Uterus (tissue), 2 donors: ENCODE results near the gene EFHC2.

Experiments used
- CTCF ChIP-seq, 4 experiments: fragments of 200-600 bp in 2 of 4; fragments of 450-650 bp in 2 of 4; sonication (generic) in 2 of 4; IDR thresholded peaks; one replicate each; pipeline ENCODE4 v1.5.1; 2016 to 2019; ENCODE audit warnings: antibody characterized with exemption in 4 of 4, mild to moderate bottlenecking in 2 of 4, moderate library complexity in 1 of 4
- POLR2A ChIP-seq, 2 donors: fragments of 450-650 bp; IDR thresholded peaks; one replicate each; pipeline ENCODE4 v1.6.1; 2016; ENCODE audit warnings: antibody characterized with exemption in 2 of 2, mild to moderate bottlenecking in 1 of 2, moderate library complexity in 1 of 2

DNA sequence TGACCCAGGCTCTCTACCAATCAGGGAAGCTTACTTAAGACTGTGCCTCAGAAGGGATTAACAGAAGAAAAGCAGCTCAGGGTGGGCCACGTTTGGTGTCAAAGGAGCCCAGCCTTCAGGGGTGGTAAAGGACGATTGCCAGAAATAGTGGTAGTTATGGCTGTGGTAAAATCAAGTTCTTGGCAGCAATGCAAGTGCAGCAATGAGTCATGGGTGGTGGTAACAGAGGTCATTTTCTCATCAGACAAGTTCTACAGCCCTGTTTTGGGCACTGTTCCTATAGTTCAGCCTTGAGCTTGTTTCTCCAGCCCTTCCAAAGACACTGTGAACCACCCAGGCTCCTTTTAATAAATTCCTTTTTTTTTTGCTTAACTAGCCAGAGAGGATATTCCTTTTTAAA is 120.3 kb downstream of the EFHC2 start:
- TF ChIP-seq CTCF (IDR thresholded peaks at IDR 0.05): no peak
- no peak for TF ChIP-seq POLR2A (IDR thresholded peaks at IDR 0.05)
